CD14-positive monocyte (primary cell): ENCODE results near the gene C5orf63. TPM values are rescaled to one million over a fixed set of nuclear protein-coding genes. Genes with fewer than 3 reads are reported as not detected.

ENCODE experiments used
- DNase-seq, 3 donors: peaks; one replicate each; pipeline ENCODE4 v3.0.0-alpha.2; 2011 to 2022
- H2AFZ ChIP-seq: 2 replicates; pipeline ENCODE4 v1.6.0; 2012; ENCODE audit warnings: mild to moderate bottlenecking, low read depth, low read length, inconsistent platforms; ENCODE audit not compliant: insufficient read depth, poor library complexity, severe bottlenecking
- H3K27ac ChIP-seq, 2 donors: 1 replicate in 1 of 2; 2 replicates in 1 of 2; pipeline ENCODE4 v1.5.1; 2012 to 2013; ENCODE audit warnings: low read length in 2 of 2, control low read depth in 1 of 2, inconsistent platforms in 1 of 2, low read depth in 1 of 2, mild to moderate bottlenecking in 1 of 2
- H3K27me3 ChIP-seq, 2 donors: one replicate each; pipeline versions ENCODE4 v1.6.0 to v1.6.1; 2011 to 2013; ENCODE audit warnings: low read length in 2 of 2; ENCODE audit not compliant: control insufficient read depth in 2 of 2, insufficient read depth in 2 of 2
- H3K36me3 ChIP-seq, 2 donors: replicated peaks in 1 of 2; 1 replicate in 1 of 2; 2 replicates in 1 of 2; pipeline versions ENCODE4 v1.5.1 to v1.6.1; 2012 to 2013; ENCODE audit warnings: low read length in 2 of 2, control low read depth in 1 of 2, inconsistent platforms in 1 of 2, mild to moderate bottlenecking in 1 of 2; ENCODE audit not compliant: insufficient read depth in 2 of 2, control insufficient read depth in 1 of 2
- H3K4me1 ChIP-seq, 2 donors: 1 replicate in 1 of 2; 2 replicates in 1 of 2; pipeline versions ENCODE4 v1.5.1 to v1.6.1; 2012 to 2013; ENCODE audit warnings: low read length in 2 of 2, control low read depth in 1 of 2, inconsistent platforms in 1 of 2, mild to moderate bottlenecking in 1 of 2, moderate library complexity in 1 of 2; ENCODE audit not compliant: insufficient read depth in 2 of 2, control insufficient read depth in 1 of 2
- H3K4me2 ChIP-seq: replicated peaks from 2 replicates; pipeline ENCODE3; 2012; ENCODE audit warnings: low read length, moderate library complexity, mild to moderate bottlenecking; ENCODE audit not compliant: poor library complexity, severe bottlenecking; ENCODE audit errors: extremely low read depth
- H3K4me3 ChIP-seq, 3 experiments: fragments of 200-600 bp in 1 of 3; sonication (generic) in 1 of 3; replicated peaks in 1 of 3; 1 replicate in 2 of 3; 2 replicates in 1 of 3; pipeline ENCODE4 v1.5.1; 2011 to 2013; ENCODE audit warnings: low read length in 3 of 3, mild to moderate bottlenecking in 3 of 3, control low read depth in 2 of 3, low read depth in 2 of 3, inconsistent platforms in 1 of 3, moderate library complexity in 1 of 3
- H3K79me2 ChIP-seq: 2 replicates; pipeline ENCODE4 v1.6.0; 2012; ENCODE audit warnings: mild to moderate bottlenecking, control low read depth, inconsistent platforms, low read length, moderate library complexity; ENCODE audit not compliant: insufficient read depth
- H3K9ac ChIP-seq: 2 replicates; pipeline ENCODE4 v1.6.0; 2017; ENCODE audit warnings: low read length, mild to moderate bottlenecking; ENCODE audit not compliant: insufficient read depth, poor library complexity, severe bottlenecking
- H3K9me3 ChIP-seq, 2 donors: replicated peaks in 1 of 2; 1 replicate in 1 of 2; 2 replicates in 1 of 2; pipeline versions ENCODE4 v1.5.1 to v1.6.1; 2012 to 2013; ENCODE audit warnings: low read length in 2 of 2, control low read depth in 1 of 2; ENCODE audit not compliant: control insufficient read depth in 1 of 2, insufficient read depth in 1 of 2
- H4K20me1 ChIP-seq: 2 replicates; pipeline ENCODE4 v1.6.0; 2012; ENCODE audit warnings: mild to moderate bottlenecking, low read length, control low read depth, moderate library complexity; ENCODE audit not compliant: insufficient read depth
- H3K27ac Mint-ChIP-seq, 7 donors: one replicate each; pipeline ENCODE4 v1.8.0; 2020; ENCODE audit warnings: mild to moderate bottlenecking in 7 of 7, mixed read lengths in 7 of 7, moderate library complexity in 6 of 7, inconsistent platforms in 2 of 7
- H3K27me3 Mint-ChIP-seq, 3 donors: one replicate each; pipeline ENCODE4 v1.8.0; 2021 to 2022; ENCODE audit warnings: low read depth in 3 of 3, mild to moderate bottlenecking in 3 of 3, mixed read lengths in 3 of 3, moderate library complexity in 3 of 3, inconsistent platforms in 1 of 3
- H3K36me3 Mint-ChIP-seq, 2 donors: one replicate each; pipeline ENCODE4 v1.8.0; 2020; ENCODE audit warnings: mixed read lengths in 2 of 2, inconsistent platforms in 1 of 2, mild to moderate bottlenecking in 1 of 2
- H3K4me1 Mint-ChIP-seq: one replicate; pipeline ENCODE4 v1.8.0; 2020; ENCODE audit warnings: mild to moderate bottlenecking, mixed read lengths
- H3K4me3 Mint-ChIP-seq, 2 donors: one replicate each; pipeline ENCODE4 v1.8.0; 2020; ENCODE audit warnings: mild to moderate bottlenecking in 2 of 2, mixed read lengths in 2 of 2, moderate library complexity in 1 of 2
- H3K9me3 Mint-ChIP-seq, 7 donors: one replicate each; pipeline ENCODE4 v1.8.0; 2020 to 2022; ENCODE audit warnings: mixed read lengths in 7 of 7, mild to moderate bottlenecking in 6 of 7, moderate library complexity in 6 of 7, inconsistent platforms in 2 of 7
- WGBS: methylation state at CpG from one replicate; pipeline ENCODE4 v1.1.5; 2013; ENCODE audit warnings: missing lambda C conversion rate; ENCODE audit not compliant: insufficient coverage; 5-methylcytosine and 5-hydroxymethylcytosine counted together
- intact Hi-C, 2 donors: fragments of 100-400 bp; cut with micrococcal nuclease; formaldehyde crosslinking; loops; one replicate each; pipeline versions ENCODE4 v1.15.0 to v1.15.1; 2023
- polyA plus RNA-seq, 3 donors: library from polyadenylated mRNA; depleted of rRNA in 1 of 3; unstranded in 2 of 3; stranded (reverse) in 1 of 3; fragments of 300-500 nt in 2 of 3; fragments of >200 nt in 1 of 3; fragmentation: Illumina TruSeq in 2 of 3; gene quantifications; 1 replicate in 2 of 3; 2 replicates in 1 of 3; pipeline ENCODE4 v1.2.3, GENCODE V29; 2012 to 2021
- TF ChIP-seq, protein P1 (sequence below): fragments of 200-600 bp; IDR thresholded peaks from one replicate; pipeline ENCODE4 v1.8.0; 2022; ENCODE audit warnings: antibody characterized with exemption, mild to moderate bottlenecking

C5orf63 gene
- polyA plus RNA-seq, 3 donors: 0.27 to 1.5 TPM; not detected in 1

DNA sequence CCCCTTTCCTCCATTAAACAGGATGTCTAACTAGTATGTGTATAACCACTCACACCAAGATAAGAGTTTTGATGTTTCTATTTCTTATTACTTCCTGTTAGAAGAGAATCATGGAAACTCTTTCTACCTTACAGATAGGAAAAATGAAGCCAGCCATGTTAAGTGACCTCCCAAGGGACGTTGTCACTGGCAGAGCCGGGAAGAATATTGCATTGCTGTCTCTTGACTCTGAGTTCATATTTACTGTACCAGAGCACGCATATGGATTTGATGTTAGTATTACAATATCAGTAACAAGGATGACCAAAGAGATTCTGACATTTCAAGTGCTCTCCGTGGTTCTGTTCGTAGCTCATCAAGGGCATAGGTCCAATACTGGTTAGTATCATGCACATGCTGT is 12.5 kb upstream of the C5orf63 start:
- H3K4me1 ChIP-seq: no peaks in the 10 kb centered on the region
- H3K79me2 ChIP-seq: no peaks in the 10 kb centered on the region
- H3K36me3 ChIP-seq: no peaks in the 10 kb centered on the region
- no peaks in the 10 kb centered on the region for H3K36me3 Mint-ChIP-seq
- H3K4me2 ChIP-seq: no peak overlapping the region
- no peaks in the 10 kb centered on the region for H3K9me3 ChIP-seq
- no peak overlapping the region for H3K9ac ChIP-seq
- H3K27ac Mint-ChIP-seq: no peak overlapping the region
- 100% methylated on average over 1 of the region's 5 CpGs for WGBS
- TF ChIP-seq, protein P1, sequence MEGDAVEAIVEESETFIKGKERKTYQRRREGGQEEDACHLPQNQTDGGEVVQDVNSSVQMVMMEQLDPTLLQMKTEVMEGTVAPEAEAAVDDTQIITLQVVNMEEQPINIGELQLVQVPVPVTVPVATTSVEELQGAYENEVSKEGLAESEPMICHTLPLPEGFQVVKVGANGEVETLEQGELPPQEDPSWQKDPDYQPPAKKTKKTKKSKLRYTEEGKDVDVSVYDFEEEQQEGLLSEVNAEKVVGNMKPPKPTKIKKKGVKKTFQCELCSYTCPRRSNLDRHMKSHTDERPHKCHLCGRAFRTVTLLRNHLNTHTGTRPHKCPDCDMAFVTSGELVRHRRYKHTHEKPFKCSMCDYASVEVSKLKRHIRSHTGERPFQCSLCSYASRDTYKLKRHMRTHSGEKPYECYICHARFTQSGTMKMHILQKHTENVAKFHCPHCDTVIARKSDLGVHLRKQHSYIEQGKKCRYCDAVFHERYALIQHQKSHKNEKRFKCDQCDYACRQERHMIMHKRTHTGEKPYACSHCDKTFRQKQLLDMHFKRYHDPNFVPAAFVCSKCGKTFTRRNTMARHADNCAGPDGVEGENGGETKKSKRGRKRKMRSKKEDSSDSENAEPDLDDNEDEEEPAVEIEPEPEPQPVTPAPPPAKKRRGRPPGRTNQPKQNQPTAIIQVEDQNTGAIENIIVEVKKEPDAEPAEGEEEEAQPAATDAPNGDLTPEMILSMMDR: no peak
- H3K27me3 ChIP-seq: no peaks in the 10 kb centered on the region
- intact Hi-C loops: no loop called here
- no peaks in the 10 kb centered on the region for H4K20me1 ChIP-seq
- H2AFZ ChIP-seq: no peak overlapping the region
- no peaks in the 10 kb centered on the region for H3K9me3 Mint-ChIP-seq
- no peak overlapping the region for H3K27ac ChIP-seq
- H3K27me3 Mint-ChIP-seq: peaks cover 0 to 2% (median 0%) of the 10 kb centered on the region in 3 donors
- no peak for DNase-seq
- H3K4me3 Mint-ChIP-seq: no peak overlapping the region
- H3K4me3 ChIP-seq: no peak overlapping the region
- H3K4me1 Mint-ChIP-seq: peaks cover 9% of the 10 kb centered on the region

DNA sequence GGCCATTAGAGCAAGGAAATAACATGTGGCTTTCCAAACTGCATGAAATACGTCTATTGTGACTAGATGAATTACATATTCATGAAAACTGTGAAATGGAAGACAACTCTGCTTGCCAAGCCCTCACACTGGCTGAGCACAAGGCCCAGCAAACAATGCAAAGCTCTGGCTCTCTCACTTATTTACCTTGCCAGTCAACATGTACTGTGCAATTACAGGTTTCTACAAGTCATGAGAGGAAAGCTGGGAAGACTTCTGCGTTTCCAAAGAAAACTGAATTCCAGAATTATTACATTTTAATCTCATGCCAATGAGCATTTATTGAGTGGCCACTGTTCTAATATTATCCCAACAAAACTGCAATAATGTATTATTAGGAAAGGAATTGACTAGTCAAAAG is 12.1 kb upstream of the C5orf63 start:
- Mint-ChIP-seq H3K27me3 (peaks cover 0 to 2% (median 0%) of the 10 kb centered on the region in 3 donors), H3K4me3 (no peak overlapping the region), H3K4me1 (peaks cover 12% of the 10 kb centered on the region), H3K27ac (no peak overlapping the region), H3K9me3 (no peaks in the 10 kb centered on the region), H3K36me3 (no peaks in the 10 kb centered on the region)
- H3K4me2 ChIP-seq: no peak overlapping the region
- no peak overlapping the region for H3K9ac ChIP-seq
- no peak overlapping the region for H3K4me3 ChIP-seq
- DNase-seq: no peak
- no peaks in the 10 kb centered on the region for H3K79me2 ChIP-seq
- TF ChIP-seq, protein P1: no peak
- no peaks in the 10 kb centered on the region for H3K36me3 ChIP-seq
- intact Hi-C loops: no loop called here
- no peak overlapping the region for H2AFZ ChIP-seq
- no peaks in the 10 kb centered on the region for H3K9me3 ChIP-seq
- no peaks in the 10 kb centered on the region for H3K4me1 ChIP-seq
- no peaks in the 10 kb centered on the region for H3K27me3 ChIP-seq
- WGBS: 100% methylated on average over 1 of the region's 2 CpGs
- no peak overlapping the region for H3K27ac ChIP-seq
- no peaks in the 10 kb centered on the region for H4K20me1 ChIP-seq
